Stimulated activated CD4-positive, alpha-beta T cell treated with anti-CD3 and anti-CD28 coated beads, Interleukin-1b, Interleukin-23, amount 100 ng/mL, for 4 hours (primary cell): ENCODE data around the gene PPP3CB.
"Not testable (repeated sequence)": the region's sequence is repeated elsewhere in the genome, so short reads cannot be mapped to it uniquely, and the experiment has no call there.

Source experiments
- DNase-seq, 2 donors: peaks; one replicate each; pipeline ENCODE4 v3.0.0-alpha.2; 2020; ENCODE audit warnings: low read depth in 2 of 2

The PPP3CB gene

GRCh38 chr10:73414230-73414945 lies 81.4 kb downstream of the PPP3CB start:
- no peak for DNase-seq

DNA sequence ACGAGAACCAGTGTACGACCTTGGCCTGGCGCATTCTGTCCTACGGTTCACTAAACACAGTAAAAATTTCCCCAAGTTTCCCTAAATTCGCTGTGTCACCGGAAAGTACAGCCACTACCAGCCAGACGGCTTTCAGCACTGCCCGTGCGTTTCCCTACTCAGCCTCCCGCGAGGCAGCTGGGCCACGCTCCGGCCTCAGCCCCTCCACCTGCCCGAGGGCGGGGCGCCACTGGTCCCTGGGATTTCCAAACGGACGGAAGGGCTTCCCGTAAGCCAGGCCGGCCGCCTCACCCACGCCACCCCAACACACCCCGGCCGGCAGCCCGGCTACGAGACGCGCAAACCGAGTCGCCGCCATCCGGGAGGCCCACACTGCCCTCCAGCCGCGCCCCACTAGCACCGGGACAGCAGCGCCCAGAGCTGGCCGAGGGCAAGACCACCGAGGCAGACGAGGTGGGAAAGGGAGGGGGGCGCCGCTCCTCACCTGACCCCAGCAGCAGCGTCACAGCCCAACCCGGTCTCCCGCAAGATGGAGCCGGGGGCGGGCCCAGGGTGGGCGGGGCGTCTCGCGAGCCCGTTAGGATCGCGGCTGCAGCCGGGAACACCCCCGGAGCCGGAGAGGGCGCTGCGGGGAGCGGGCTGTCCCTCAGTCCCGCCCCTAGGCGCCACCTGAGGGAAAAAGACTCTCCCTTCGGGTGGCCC lies 82.1 kb downstream of the PPP3CB start, which contains the start of gene ANXA7:
Gene ANXA7 (minus strand): TSS at position 531 of the 702 bp plus-strand sequence. CDS start 13,202 bp downstream, outside the sequence.
- DNase-seq = peak; percentile 89 to 98

DNA sequence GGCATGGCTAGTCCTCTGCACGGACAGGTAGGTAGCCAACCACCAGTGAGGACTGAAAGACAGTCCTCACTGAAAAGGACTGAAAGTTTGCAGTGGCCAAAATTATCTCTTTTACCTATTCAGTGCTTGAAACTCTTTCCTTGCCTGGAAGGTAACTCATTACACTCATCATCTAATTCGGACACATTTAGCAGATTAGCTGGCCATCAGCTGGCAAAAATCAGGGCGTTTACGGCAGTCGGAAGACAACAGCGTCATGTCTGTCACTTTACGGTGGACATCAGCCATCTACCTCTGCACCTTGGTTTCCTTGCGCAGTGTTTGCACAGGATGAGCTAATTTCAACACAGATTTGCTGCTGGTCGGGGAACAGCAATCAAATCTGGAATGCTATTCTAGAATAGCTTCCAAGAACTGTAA lies 82.7 kb downstream of the PPP3CB start:
- peak in 1 of 2 donors; percentile 16 for DNase-seq

DNA sequence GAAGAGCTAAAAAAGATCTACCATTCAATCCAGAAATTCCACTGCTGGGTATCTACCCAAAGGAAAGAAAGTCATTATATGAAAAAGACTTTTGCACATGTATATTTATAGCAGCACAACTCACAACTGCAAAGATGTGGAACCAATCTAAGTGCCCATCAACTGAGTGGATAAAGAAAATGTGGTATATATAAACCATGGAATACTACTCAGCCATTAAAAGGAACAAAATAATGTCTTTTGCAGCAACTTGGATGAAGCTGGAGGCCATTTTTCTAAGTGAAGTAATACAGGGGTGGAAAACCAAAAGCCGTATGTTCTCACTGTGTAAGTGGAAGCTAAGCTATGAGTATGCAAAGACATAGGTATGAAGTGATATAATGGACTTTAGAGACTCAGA lies 84.9 kb downstream of the PPP3CB start:
- no peak for DNase-seq

DNA sequence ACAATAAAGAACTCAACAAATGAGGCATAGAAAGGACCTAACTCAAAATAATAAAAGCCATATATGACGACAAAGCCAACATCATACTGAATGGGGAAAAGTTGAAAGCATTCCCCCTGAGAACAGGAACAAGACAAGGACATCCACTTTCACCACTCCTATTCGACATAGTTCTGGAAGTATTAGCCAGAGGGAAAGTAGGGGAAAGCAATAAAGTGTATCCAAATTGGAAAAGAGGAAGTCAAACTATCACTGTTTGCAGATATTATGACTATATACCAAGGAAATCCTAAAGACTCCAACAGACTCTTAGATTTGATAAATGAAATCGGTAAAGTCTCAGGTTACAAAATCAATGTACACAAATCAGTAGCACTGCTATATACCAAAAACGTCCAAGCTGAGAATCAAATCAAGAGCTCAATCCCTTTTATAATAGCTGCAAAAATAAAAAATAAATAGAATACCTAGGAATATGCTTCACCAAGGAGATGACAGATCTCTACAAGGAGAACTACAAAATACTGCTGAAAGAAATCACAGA lies 86.8 kb downstream of the PPP3CB start:
- no peak for DNase-seq

DNA sequence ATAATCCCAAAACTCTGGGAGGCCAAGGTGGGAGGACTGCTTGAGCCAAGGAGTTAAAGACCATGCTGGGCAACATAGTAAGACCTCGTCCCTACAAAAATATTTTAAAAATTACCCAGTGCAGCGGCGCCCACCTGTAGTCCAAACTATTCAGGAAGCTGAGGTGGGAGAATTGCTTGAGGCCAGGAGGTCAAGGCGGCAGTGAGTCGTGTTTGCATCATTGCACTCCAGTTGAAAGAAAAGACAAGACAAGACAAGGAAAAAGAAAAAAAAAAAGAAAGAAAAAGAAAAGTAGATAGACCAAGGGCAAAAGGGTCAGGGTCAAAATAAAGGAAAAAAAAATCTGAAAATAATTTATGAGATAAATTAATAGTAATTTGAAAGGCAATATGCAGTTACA lies 87.8 kb downstream of the PPP3CB start:
- DNase-seq = no peak

GRCh38 chr10:73407495-73407894 lies 88.3 kb downstream of the PPP3CB start:
- no peak for DNase-seq

GRCh38 chr10:73406846-73407245 lies 89.0 kb downstream of the PPP3CB start:
- DNase-seq = no peak

GRCh38 chr10:73405556-73405955 lies 90.3 kb downstream of the PPP3CB start:
- no peak for DNase-seq

- DNase-seq = no peak
Observed at GRCh38 chr10:73404690-73405089, 91.1 kb downstream of the PPP3CB start.

GRCh38 chr10:73401636-73402035 lies 94.2 kb downstream of the PPP3CB start:
- DNase-seq = no peak

DNA sequence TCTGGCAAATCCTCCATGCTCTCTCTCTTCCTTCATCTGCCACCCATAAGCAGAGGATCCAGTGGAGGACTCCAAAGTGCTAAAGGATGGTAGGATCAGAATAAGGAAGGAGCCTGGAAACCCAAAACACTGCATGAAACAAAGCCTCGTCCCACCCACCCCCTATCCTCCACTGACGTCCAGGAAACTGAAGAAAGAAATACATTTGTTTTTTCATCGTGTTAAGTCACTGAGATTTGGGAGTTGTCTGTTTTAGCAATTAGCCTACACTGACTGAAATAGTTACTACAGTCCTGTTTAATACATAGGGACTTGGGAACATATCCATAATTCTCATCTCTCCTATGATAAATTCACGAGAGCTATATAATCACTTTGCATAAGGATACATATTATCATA lies 96.8 kb downstream of the PPP3CB start:
- no peak for DNase-seq

GRCh38 chr10:73398024-73398423 lies 97.8 kb downstream of the PPP3CB start:
- DNase-seq = no peak

DNA sequence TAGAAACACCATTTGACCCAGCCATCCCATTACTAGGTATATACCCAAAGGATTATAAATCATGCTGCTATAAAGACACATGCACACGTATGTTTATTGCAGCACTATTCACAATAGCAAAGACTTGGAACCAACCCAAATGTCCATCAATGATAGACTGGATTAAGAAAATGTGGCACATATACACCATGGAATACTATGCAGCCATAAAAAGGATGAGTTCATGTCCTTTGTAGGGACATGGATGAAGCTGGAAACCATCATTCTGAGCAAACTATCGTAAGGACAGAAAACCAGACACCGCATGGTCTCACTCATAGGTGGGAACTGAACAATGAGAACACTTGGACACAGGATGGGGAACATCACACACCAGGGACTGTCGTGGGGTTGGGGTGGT lies 101.5 kb downstream of the PPP3CB start:
- DNase-seq = not testable (repeated sequence)

- DNase-seq = no peak
Observed at GRCh38 chr10:73388228-73388627, 107.6 kb downstream of the PPP3CB start.

DNA sequence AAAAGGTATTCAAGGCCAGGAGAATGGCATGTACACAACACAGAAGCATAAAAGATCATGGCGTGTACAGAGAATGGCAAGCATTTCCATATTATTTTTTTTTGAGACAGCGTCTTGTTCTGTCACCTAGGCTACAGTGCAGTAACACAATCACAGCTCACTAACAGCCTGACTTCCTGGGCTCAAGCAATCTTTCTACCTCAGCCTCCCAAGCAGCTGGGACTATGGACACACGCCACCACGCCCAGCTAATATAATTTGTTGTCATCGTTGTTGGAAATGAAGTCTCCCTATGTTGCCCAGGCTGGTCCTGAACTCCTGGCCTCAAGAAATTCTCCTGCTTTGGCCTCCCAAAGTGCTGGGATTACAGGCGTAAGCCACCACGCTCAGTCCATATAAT lies 109.2 kb downstream of the PPP3CB start:
- no peak for DNase-seq
